A673 (cell line): Measurements from ENCODE around the gene PRDM13.

Source experiments
- EZH2 ChIP-seq: fragments of 200-600 bp; sonication (generic); IDR thresholded peaks from 2 replicates; pipeline ENCODE4 v1.6.1; 2017; ENCODE audit warnings: borderline replicate concordance, low read depth, mild to moderate bottlenecking, mixed read lengths, antibody characterized with exemption, low read length; ENCODE audit not compliant: poor library complexity, severe bottlenecking
- TF ChIP-seq, protein P1 (sequence below): fragments of 300-800, 200-600 bp; sonication (generic); conservative IDR thresholded peaks from 2 replicates; pipeline ENCODE4 v1.5.1; 2017; ENCODE audit warnings: low read depth, mild to moderate bottlenecking, antibody characterized with exemption, low read length, moderate library complexity, mixed read lengths

DNA sequence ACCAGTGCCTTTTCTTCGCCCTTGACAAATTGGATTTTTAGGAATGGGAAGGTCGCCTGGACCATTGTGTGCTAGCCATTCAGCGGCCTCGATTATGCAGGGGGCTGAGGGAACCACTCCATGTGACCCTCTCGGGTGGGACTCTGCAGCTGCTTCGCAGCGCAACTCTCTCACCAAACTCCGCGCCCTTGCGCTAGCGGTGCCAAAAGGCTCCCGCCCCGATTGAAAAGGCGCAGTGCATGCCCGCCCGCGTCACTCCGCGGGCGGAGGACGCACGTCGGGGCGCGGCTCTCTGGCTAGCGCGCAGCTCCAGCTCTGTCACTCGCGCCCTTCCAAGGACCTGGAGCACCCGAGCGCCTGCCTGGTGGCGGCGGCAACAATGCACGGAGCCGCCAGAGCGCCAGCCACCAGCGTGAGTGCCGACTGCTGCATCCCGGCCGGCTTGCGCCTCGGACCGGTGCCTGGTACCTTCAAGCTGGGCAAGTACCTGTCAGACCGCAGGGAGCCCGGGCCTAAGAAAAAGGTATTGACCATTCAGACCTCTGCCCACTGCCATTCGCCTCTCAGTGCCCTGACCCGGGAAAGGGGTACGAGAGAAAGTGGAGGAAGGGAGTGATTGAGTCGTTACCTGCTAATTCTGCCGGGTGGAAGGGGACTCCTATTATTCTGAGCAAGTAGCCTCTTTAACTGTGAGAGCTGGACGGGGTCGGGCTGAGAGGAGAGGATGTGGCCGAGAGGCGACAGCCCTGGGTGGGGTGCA, at the start of gene PRDM13:
- TF ChIP-seq, protein P1, sequence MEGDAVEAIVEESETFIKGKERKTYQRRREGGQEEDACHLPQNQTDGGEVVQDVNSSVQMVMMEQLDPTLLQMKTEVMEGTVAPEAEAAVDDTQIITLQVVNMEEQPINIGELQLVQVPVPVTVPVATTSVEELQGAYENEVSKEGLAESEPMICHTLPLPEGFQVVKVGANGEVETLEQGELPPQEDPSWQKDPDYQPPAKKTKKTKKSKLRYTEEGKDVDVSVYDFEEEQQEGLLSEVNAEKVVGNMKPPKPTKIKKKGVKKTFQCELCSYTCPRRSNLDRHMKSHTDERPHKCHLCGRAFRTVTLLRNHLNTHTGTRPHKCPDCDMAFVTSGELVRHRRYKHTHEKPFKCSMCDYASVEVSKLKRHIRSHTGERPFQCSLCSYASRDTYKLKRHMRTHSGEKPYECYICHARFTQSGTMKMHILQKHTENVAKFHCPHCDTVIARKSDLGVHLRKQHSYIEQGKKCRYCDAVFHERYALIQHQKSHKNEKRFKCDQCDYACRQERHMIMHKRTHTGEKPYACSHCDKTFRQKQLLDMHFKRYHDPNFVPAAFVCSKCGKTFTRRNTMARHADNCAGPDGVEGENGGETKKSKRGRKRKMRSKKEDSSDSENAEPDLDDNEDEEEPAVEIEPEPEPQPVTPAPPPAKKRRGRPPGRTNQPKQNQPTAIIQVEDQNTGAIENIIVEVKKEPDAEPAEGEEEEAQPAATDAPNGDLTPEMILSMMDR = no peak
- peak; percentile 95 for TF ChIP-seq EZH2
